SJCRH30 (cell line): ENCODE data around the gene GJB5. TPM values are rescaled to one million over a fixed set of nuclear protein-coding genes. Genes with fewer than 3 reads are reported as not detected.
"Not testable (repeated sequence)": the region's sequence is repeated elsewhere in the genome, so short reads cannot be mapped to it uniquely, and the experiment has no call there.

Experiments
- DNase-seq, 2 experiments: peaks; one replicate each; pipeline ENCODE4 v3.0.0-alpha.2; 2015 to 2020
- H3K27ac ChIP-seq: fragments of 250-450 bp; sonication (Bioruptor Pico); 2 replicates; pipeline ENCODE4 v1.5.1; 2020; ENCODE audit warnings: mild to moderate bottlenecking, moderate library complexity
- H3K27me3 ChIP-seq: fragments of 250-450 bp; sonication (Bioruptor Pico); 2 replicates; pipeline ENCODE4 v1.5.1; 2020; ENCODE audit warnings: mild to moderate bottlenecking, moderate library complexity
- H3K36me3 ChIP-seq: fragments of 250-450 bp; sonication (Bioruptor Pico); 2 replicates; pipeline ENCODE4 v1.5.1; 2020; ENCODE audit warnings: mild to moderate bottlenecking, moderate library complexity
- H3K4me1 ChIP-seq: fragments of 250-450 bp; sonication (Bioruptor Pico); 2 replicates; pipeline ENCODE4 v1.5.1; 2020; ENCODE audit warnings: mild to moderate bottlenecking, moderate library complexity
- H3K4me3 ChIP-seq: fragments of 250-450 bp; sonication (Bioruptor Pico); 2 replicates; pipeline ENCODE4 v1.5.1; 2020; ENCODE audit warnings: mild to moderate bottlenecking, moderate library complexity
- H3K9me3 ChIP-seq: fragments of 250-450 bp; sonication (Bioruptor Pico); replicated peaks from 2 replicates; pipeline ENCODE4 v1.5.1; 2020; ENCODE audit warnings: mild to moderate bottlenecking, moderate library complexity
- total RNA-seq: library from RNA; depleted of rRNA; stranded (reverse); fragments of >200 nt; shearing (Covaris generic); gene quantifications from 2 replicates; pipeline ENCODE4 v1.2.3, GENCODE V29; 2014

The GJB5 gene
- total RNA-seq, 1 experiment from 2014 or later = not detected

DNA sequence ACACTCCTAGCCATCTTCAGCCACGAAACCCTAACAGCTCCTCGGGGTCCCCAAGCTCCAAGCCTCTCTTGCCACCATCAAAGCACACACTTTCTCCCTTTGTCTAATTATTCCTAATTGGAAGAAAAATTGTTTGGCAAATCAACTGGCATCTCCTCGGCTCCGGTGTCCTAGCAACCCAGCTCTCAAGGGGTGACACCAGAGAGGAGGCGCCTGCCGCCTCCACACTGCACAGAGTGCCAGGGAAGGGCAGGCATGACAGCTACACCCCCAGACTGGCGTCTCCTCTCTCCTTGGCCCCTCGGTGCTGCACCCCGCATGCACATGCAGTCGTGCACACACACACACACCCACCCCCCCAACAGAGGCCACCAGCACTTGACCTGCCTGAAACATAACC lies 18.2 kb upstream of the GJB5 start:
- no peak for DNase-seq
- H3K27ac ChIP-seq = no peak overlapping the region
- H3K9me3 ChIP-seq = no peaks in the 10 kb centered on the region
- no peak overlapping the region for H3K4me3 ChIP-seq
- peaks cover 33% of the 10 kb centered on the region for H3K27me3 ChIP-seq
- no peaks in the 10 kb centered on the region for H3K36me3 ChIP-seq
- no peaks in the 10 kb centered on the region for H3K4me1 ChIP-seq

DNA sequence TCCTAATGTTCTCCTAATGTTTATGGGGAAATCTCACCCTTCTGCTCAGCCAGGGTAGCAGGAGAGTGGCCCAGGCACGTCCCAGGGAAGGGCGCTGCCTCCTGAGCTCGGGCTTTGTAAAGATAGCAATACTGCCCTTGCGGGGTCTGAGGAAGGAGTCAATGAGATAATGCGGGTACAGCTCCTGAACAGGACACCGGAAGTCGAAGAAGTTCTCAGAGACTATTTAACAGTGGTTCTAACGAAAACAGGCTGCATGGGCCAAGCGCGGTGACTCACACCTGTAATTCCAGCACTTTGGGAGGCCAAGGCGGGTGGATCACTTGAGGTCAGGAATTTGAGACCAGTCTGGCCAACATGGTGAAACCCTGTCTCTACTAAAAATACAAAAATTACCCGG lies 17.6 kb upstream of the GJB5 start:
- H3K27me3 ChIP-seq = peaks cover 35% of the 10 kb centered on the region
- DNase-seq = not testable (repeated sequence)

GRCh38 chr1:34739613-34740012 lies 15.2 kb upstream of the GJB5 start:
- no peaks in the 10 kb centered on the region for H3K36me3 ChIP-seq
- no peak overlapping the region for H3K4me3 ChIP-seq
- peaks cover 37% of the 10 kb centered on the region for H3K27me3 ChIP-seq
- H3K27ac ChIP-seq = no peak overlapping the region
- no peaks in the 10 kb centered on the region for H3K4me1 ChIP-seq
- DNase-seq = peak; percentile 24 to 45
- no peaks in the 10 kb centered on the region for H3K9me3 ChIP-seq

More for the DNA sequence above, 17.6 kb upstream of the GJB5 start:
- H3K36me3 ChIP-seq, H3K4me1 ChIP-seq, H3K9me3 ChIP-seq, H3K4me3 ChIP-seq, H3K27ac ChIP-seq: not testable (repeated sequence)

DNA sequence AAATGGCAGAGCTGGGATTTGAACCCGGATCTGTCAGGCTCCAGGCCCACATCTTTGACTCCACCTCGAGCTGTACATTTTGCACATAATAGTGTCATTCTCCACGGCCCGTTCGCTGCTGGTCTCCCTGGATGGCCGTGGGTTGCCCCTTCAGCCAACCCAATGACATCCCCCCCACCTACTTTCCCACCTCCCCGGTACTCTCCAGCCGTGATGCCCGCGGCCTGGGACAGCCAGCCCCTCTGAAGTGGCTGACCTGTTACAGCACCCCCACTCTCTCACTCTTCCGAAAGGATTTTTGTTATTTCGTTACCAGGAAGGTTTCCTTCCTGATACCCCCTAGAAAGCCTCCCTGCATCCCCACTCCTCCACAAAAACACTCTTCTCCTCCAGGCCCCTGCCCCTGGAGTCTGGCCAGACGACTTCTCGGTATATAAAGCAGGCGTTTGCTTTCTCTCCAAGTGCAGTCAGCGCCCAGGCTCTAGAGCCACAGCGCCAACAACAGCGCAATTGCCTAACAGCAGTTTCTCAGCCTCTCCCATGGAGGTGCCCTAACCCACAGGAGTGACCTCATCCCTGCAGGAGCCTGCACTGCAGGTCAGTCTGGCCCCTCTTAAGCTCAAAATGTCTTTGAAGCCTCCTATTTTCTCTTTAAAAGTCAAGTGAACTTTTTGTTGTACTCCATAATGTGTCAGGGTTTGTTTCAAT lies 14.5 kb upstream of the GJB5 start:
- DNase-seq = no peak
- no peak overlapping the region for H3K4me3 ChIP-seq
- H3K27me3 ChIP-seq = peaks cover 37% of the 10 kb centered on the region
- no peaks in the 10 kb centered on the region for H3K4me1 ChIP-seq
- no peaks in the 10 kb centered on the region for H3K9me3 ChIP-seq
- H3K27ac ChIP-seq = no peak overlapping the region
- H3K36me3 ChIP-seq = no peaks in the 10 kb centered on the region

- Histone ChIP-seq H3K9me3 (no peaks in the 10 kb centered on the region), H3K36me3 (no peaks in the 10 kb centered on the region), H3K27ac (no peak overlapping the region), H3K27me3 (peaks cover 23% of the 10 kb centered on the region), H3K4me1 (no peaks in the 10 kb centered on the region), H3K4me3 (no peak overlapping the region)
- peak; percentile 56 to 78 for DNase-seq
These were observed 12.1 kb upstream of the GJB5 start for GRCh38 chr1:34742667-34743270.

- no peak overlapping the region for H3K4me3 ChIP-seq
- no peaks in the 10 kb centered on the region for H3K36me3 ChIP-seq
- H3K9me3 ChIP-seq = no peaks in the 10 kb centered on the region
- H3K27me3 ChIP-seq = peaks cover 23% of the 10 kb centered on the region
- H3K4me1 ChIP-seq = no peaks in the 10 kb centered on the region
- H3K27ac ChIP-seq = no peak overlapping the region
- DNase-seq = no peak
These were observed 11.1 kb upstream of the GJB5 start for GRCh38 chr1:34743775-34744174.

- no peaks in the 10 kb centered on the region for H3K36me3 ChIP-seq
- H3K27ac ChIP-seq = no peak overlapping the region
- peaks cover 14% of the 10 kb centered on the region for H3K27me3 ChIP-seq
- no peak for DNase-seq
- H3K4me3 ChIP-seq = no peak overlapping the region
- H3K4me1 ChIP-seq = no peaks in the 10 kb centered on the region
- no peaks in the 10 kb centered on the region for H3K9me3 ChIP-seq
These were observed 10.0 kb upstream of the GJB5 start for GRCh38 chr1:34744851-34745250.

- Histone ChIP-seq H3K36me3 (no peaks in the 10 kb centered on the region), H3K27me3 (peaks cover 6% of the 10 kb centered on the region), H3K9me3 (no peaks in the 10 kb centered on the region), H3K4me3 (no peak overlapping the region), H3K4me1 (no peaks in the 10 kb centered on the region), H3K27ac (no peak overlapping the region)
- DNase-seq = no peak
These were observed 9.2 kb upstream of the GJB5 start for GRCh38 chr1:34745666-34746065.

GRCh38 chr1:34746101-34746500 lies 8.7 kb upstream of the GJB5 start:
- H3K4me3 ChIP-seq = no peak overlapping the region
- no peak for DNase-seq
- H3K27ac ChIP-seq = no peak overlapping the region
- H3K36me3 ChIP-seq = no peaks in the 10 kb centered on the region
- no peaks in the 10 kb centered on the region for H3K4me1 ChIP-seq
- no peaks in the 10 kb centered on the region for H3K9me3 ChIP-seq
- H3K27me3 ChIP-seq = peaks cover 4% of the 10 kb centered on the region

DNA sequence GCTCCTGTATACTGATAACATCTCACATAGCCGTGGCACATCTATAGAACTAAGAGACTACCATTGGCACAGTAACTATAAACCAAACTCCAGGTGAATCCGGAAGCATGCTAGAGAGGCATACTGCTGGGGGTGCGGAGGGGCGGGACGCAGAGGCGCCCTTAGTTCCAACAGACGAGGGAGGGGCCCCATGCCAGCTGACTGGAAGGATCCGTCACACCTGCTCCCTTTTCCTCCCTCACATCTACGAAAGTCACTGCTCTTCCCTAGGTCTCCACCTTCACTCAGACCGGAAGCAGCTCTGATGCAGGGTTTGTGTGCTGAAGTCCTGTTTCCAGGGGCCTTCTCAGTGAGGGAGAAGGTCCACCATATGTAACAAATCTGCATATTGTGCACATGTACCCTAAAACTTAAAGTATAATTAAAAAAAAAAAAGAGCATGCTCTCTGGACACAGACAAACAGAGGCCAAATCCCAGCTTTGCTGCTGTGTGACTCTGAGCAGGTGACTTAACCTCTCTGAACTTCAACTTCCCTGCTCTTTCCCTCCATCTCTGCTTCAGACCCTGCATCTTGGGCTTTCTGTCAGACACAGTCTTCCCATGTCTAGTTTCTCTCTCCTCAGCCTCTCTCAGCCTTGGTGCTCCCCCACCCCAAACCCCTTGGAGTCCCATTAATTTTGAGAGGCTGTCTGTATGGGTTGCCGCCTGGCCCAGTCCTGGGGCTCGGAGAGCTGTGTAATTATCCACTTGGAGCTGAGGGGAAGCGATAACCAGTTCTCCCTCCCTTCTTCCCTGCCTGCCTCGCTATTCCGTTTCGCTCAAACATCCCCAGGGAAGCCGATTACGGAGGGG lies 7.8 kb upstream of the GJB5 start:
- DNase-seq = no peak
- Histone ChIP-seq H3K27me3 (peaks cover 4% of the 10 kb centered on the region), H3K9me3 (no peaks in the 10 kb centered on the region), H3K4me1 (no peaks in the 10 kb centered on the region), H3K4me3 (no peak overlapping the region), H3K36me3 (no peaks in the 10 kb centered on the region), H3K27ac (no peak overlapping the region)

- H3K4me3 ChIP-seq = no peak overlapping the region
- no peaks in the 10 kb centered on the region for H3K9me3 ChIP-seq
- no peaks in the 10 kb centered on the region for H3K4me1 ChIP-seq
- H3K27ac ChIP-seq = no peak overlapping the region
- no peaks in the 10 kb centered on the region; the same call in none of the 2 replicates for H3K27me3 ChIP-seq
- no peaks in the 10 kb centered on the region for H3K36me3 ChIP-seq
- DNase-seq = no peak
These were observed 7.3 kb upstream of the GJB5 start for GRCh38 chr1:34747638-34747941.

GRCh38 chr1:34749992-34750391 lies 4.9 kb upstream of the GJB5 start:
- DNase-seq = no peak
- no peaks in the 10 kb centered on the region for H3K9me3 ChIP-seq
- H3K27me3 ChIP-seq = no peaks in the 10 kb centered on the region; the same call in none of the 2 replicates
- H3K27ac ChIP-seq = no peak overlapping the region
- no peaks in the 10 kb centered on the region for H3K36me3 ChIP-seq
- H3K4me3 ChIP-seq = no peak overlapping the region
- no peaks in the 10 kb centered on the region for H3K4me1 ChIP-seq

DNA sequence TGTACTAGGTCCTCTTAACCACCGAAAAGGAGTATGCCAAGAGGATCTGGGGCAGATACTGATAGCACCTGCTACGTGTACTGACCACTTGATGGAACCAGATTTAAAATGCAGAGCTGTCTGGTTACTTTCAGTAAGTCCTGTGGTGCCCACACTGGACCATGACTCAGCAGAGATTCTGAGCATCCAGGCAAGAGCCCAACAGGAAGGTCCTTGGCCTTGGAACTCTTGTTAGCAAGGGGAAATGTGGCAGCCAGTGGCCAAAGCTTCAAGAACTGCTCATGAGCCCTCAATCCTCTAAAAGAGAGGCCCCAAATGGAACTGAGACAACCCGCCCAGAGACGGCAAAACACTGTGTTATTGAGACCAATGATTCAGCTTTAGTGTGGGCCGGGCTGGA lies 4.2 kb upstream of the GJB5 start:
- H3K9me3 ChIP-seq = no peaks in the 10 kb centered on the region
- H3K27me3 ChIP-seq = no peaks in the 10 kb centered on the region; the same call in 1 of the 2 replicates
- H3K4me1 ChIP-seq = no peaks in the 10 kb centered on the region
- no peaks in the 10 kb centered on the region for H3K36me3 ChIP-seq
- no peak overlapping the region for H3K27ac ChIP-seq
- H3K4me3 ChIP-seq = no peak overlapping the region
- no peak for DNase-seq

DNA sequence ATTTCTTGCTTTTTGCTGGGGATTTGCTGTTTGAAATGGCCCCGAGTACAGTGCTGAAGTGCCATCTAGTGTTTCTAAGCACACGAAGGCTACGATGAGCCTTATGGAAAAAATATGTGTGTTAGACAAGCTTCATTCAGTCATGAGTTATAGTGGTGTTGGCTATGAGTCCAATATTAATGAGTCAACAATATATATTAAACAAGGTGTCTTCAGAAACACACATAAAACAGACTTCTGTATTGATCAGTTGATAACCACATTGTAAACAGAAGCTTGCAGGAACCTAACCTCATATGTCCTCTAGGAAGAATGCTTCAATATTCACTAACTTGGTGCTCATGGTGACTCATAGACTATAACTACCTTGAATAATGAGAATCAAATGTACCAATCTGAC lies 1.7 kb upstream of the GJB5 start:
- Histone ChIP-seq H3K9me3 (no peaks in the 10 kb centered on the region), H3K4me1 (no peaks in the 10 kb centered on the region), H3K27me3 (0 out of 2 replicates have a peak, but pooled peaks cover 4% of the 10 kb centered on the region), H3K4me3 (no peak overlapping the region), H3K36me3 (no peaks in the 10 kb centered on the region), H3K27ac (no peak overlapping the region)
- no peak for DNase-seq

- no peak overlapping the region for H3K4me3 ChIP-seq
- no peak for DNase-seq
These were observed 1.1 kb downstream of the GJB5 start for GRCh38 chr1:34755961-34756360.

More at GRCh38 chr1:34755961-34756360, 1.1 kb downstream of the GJB5 start:
- Histone ChIP-seq H3K4me1 (no peaks in the 10 kb centered on the region), H3K27me3 (peaks cover 10% of the 10 kb centered on the region), H3K9me3 (no peaks in the 10 kb centered on the region), H3K27ac (no peak overlapping the region), H3K36me3 (no peaks in the 10 kb centered on the region)
